GM12891 (cell line): ENCODE data around the gene NANOS3.

ENCODE experiments used
- POLR2AphosphoS5 ChIP-seq: IDR thresholded peaks from 2 replicates; pipeline ENCODE4 v1.6.1; 2011; ENCODE audit warnings: low read depth, low read length, control low read depth
- TAF1 ChIP-seq: IDR thresholded peaks from 2 replicates; pipeline ENCODE4 v1.6.1; 2011; ENCODE audit warnings: low read depth, low read length, control low read depth

GRCh38 chr19:13864667-13865570 is 12.0 kb upstream of the NANOS3 start:
- no peak for TF ChIP-seq POLR2AphosphoS5
- no peak for TF ChIP-seq TAF1
